ENCODE results near the gene FXYD5. TPM values are rescaled to one million over a fixed set of nuclear protein-coding genes. Genes with fewer than 3 reads are reported as not detected.

FXYD5 gene
- polyA plus RNA-seq, 1 donor from 2014 or later, result not detected

- Histone ChIP-seq H3K9me2 (ENCODE audit: insufficient read depth, low read length) (no peaks in the 10 kb centered on the region), H4K20me1 (ENCODE audit: insufficient read depth) (no peaks in the 10 kb centered on the region), H3K4me2 (ENCODE audit: low read length) (no peak overlapping the region), H3K4me3 (ENCODE audit: low read length) (no peak overlapping the region), H3K27ac (ENCODE audit: low read length) (no peak overlapping the region), H2AFZ (ENCODE audit: low read depth, low read length) (no peak overlapping the region), H3K9me3 (ENCODE audit: low read length) (no peaks in the 10 kb centered on the region), H3F3A (ENCODE audit: insufficient read depth, low read length, poor library complexity, severe bottlenecking) (no peaks in the 10 kb centered on the region), H3K27me3 (ENCODE audit: insufficient read depth, low read depth, low read length) (no peaks in the 10 kb centered on the region), H3K79me2 (replicated peaks; ENCODE audit: insufficient read depth, low read length) (no peaks in the 10 kb centered on the region), H3K36me3 (ENCODE audit: insufficient read depth, low read length) (no peaks in the 10 kb centered on the region), H3K9ac (ENCODE audit: low read length) (no peak overlapping the region)
- TF ChIP-seq REST (IDR thresholded peaks at IDR 0.05; ENCODE audit: borderline replicate concordance), result no peak
- no peak for TF ChIP-seq TAF1 (IDR thresholded peaks at IDR 0.05; ENCODE audit: low read depth)
- no peak for TF ChIP-seq EP300 (conservative IDR thresholded peaks at IDR 0.05; ENCODE audit: poor library complexity, severe bottlenecking)
- no peak for TF ChIP-seq CTCF (IDR thresholded peaks at IDR 0.05; ENCODE audit: poor library complexity, severe bottlenecking)
- TF ChIP-seq SMC3 (conservative IDR thresholded peaks at IDR 0.05; ENCODE audit: poor library complexity), result no peak
- TF ChIP-seq MXI1 (conservative IDR thresholded peaks at IDR 0.05; ENCODE audit: poor library complexity, severe bottlenecking), result no peak
- TF ChIP-seq POLR2AphosphoS5 (IDR thresholded peaks at IDR 0.05), result no peak
- no peak for TF ChIP-seq RAD21 (conservative IDR thresholded peaks at IDR 0.05)
- no peak for TF ChIP-seq EZH2 (IDR thresholded peaks at IDR 0.05; ENCODE audit: borderline replicate concordance, insufficient read depth, low read length, poor library complexity, severe bottlenecking)
Measured at GRCh38 chr19:35118268-35119020, 36.1 kb upstream of the FXYD5 start.

DNA sequence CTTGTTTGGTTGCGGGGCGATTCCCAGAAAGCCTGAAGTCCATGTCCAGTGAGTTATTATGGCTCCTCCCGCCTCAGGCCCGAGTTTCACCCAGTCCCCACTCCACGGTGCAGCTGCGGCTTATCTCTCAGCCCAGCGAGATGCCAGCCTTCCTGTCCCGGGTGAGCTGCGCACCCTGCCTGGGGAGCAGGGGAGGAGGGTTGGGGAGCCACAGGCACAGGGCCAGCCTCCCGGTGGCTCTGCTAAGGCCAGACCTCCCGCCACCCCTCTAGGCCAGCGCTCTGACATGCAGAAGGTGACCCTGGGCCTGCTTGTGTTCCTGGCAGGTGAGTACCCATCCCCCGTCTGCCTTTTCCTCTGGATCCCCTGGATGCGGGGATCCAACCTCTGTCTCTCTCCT, 35.4 kb upstream of the FXYD5 start:
- Histone ChIP-seq H3F3A (ENCODE audit: insufficient read depth, low read length, poor library complexity, severe bottlenecking) (no peaks in the 10 kb centered on the region), H3K36me3 (ENCODE audit: insufficient read depth, low read length) (no peaks in the 10 kb centered on the region), H4K20me1 (ENCODE audit: insufficient read depth) (no peaks in the 10 kb centered on the region), H3K4me3 (ENCODE audit: low read length) (no peak overlapping the region), H3K9me3 (ENCODE audit: low read length) (no peaks in the 10 kb centered on the region), H3K4me2 (ENCODE audit: low read length) (no peak overlapping the region), H3K79me2 (replicated peaks; ENCODE audit: insufficient read depth, low read length) (no peaks in the 10 kb centered on the region), H3K9ac (ENCODE audit: low read length) (no peak overlapping the region), H3K27ac (ENCODE audit: low read length) (no peak overlapping the region), H2AFZ (ENCODE audit: low read depth, low read length) (no peak overlapping the region), H3K27me3 (ENCODE audit: insufficient read depth, low read depth, low read length) (no peaks in the 10 kb centered on the region), H3K9me2 (ENCODE audit: insufficient read depth, low read length) (no peaks in the 10 kb centered on the region)
- no peak for TF ChIP-seq POLR2AphosphoS5 (IDR thresholded peaks at IDR 0.05)
- no peak for TF ChIP-seq SMC3 (conservative IDR thresholded peaks at IDR 0.05; ENCODE audit: poor library complexity)
- no peak for TF ChIP-seq CTCF (IDR thresholded peaks at IDR 0.05; ENCODE audit: poor library complexity, severe bottlenecking)
- no peak for TF ChIP-seq MXI1 (conservative IDR thresholded peaks at IDR 0.05; ENCODE audit: poor library complexity, severe bottlenecking)
- TF ChIP-seq RAD21 (conservative IDR thresholded peaks at IDR 0.05), result no peak
- TF ChIP-seq TAF1 (IDR thresholded peaks at IDR 0.05; ENCODE audit: low read depth), result no peak
- TF ChIP-seq EZH2 (IDR thresholded peaks at IDR 0.05; ENCODE audit: borderline replicate concordance, insufficient read depth, low read length, poor library complexity, severe bottlenecking), result no peak
- TF ChIP-seq EP300 (conservative IDR thresholded peaks at IDR 0.05; ENCODE audit: poor library complexity, severe bottlenecking), result no peak
- TF ChIP-seq REST (IDR thresholded peaks at IDR 0.05; ENCODE audit: borderline replicate concordance), result no peak
